ENCODE measurements around the gene ME1. TPM values are rescaled to one million over a fixed set of nuclear protein-coding genes. Genes with fewer than 3 reads are reported as not detected.
"Not testable (repeated sequence)": the region's sequence is repeated elsewhere in the genome, so short reads cannot be mapped to it uniquely, and the experiment has no call there.

The ME1 gene
- total RNA-seq, 5 donors from 2014 or later (not counting 1 experiment from before 2014, with no cell fraction given), result 0.10 to 1.0 (median 0.88) TPM

- no peak overlapping the region for H3K27ac ChIP-seq (ENCODE audit: low read length)
- H3K9me3 ChIP-seq, result no peaks in the 10 kb centered on the region
- ATAC-seq (replicated peaks in 1 of 4), result no peak
- H3K27ac Mint-ChIP-seq, result no peak overlapping the region
- no peaks in the 10 kb centered on the region for H3K36me3 ChIP-seq (ENCODE audit: control insufficient read depth in 2 of 2, extremely low read depth in 1 of 2, insufficient read depth in 1 of 2, low read length in 1 of 2)
- H3K4me1 Mint-ChIP-seq, result no peaks in the 10 kb centered on the region
- no CpG with 5 or more reads among the region's 1 CpG for WGBS (ENCODE audit: insufficient coverage)
- H3K27me3 ChIP-seq (replicated peaks in 1 of 2; ENCODE audit: control insufficient read depth in 2 of 2, extremely low read depth in 1 of 2, insufficient read depth in 2 of 2, low read length in 1 of 2), result no peaks in the 10 kb centered on the region
- no peak overlapping the region for H3K4me3 Mint-ChIP-seq
- ChIA-PET POLR2A (no interaction called here), CTCF (no interaction called here)
- no peak overlapping the region for H3K4me3 ChIP-seq (ENCODE audit: control insufficient read depth in 1 of 2, extremely low read depth in 1 of 2, low read length in 1 of 2)
- no peaks in the 10 kb centered on the region for H3K36me3 Mint-ChIP-seq
- H3K4me1 ChIP-seq (ENCODE audit: control insufficient read depth in 1 of 2, extremely low read depth in 1 of 2, insufficient read depth in 2 of 2, low read length in 2 of 2), result no peaks in the 10 kb centered on the region
- no peaks in the 10 kb centered on the region for H3K9me3 Mint-ChIP-seq
- peaks cover 0 to 7% of the 10 kb centered on the region in 2 donors for H3K27me3 Mint-ChIP-seq
- DNase-seq, result no peak
These were observed 30.6 kb upstream of the ME1 start for GRCh38 chr6:83461438-83461837.

DNA sequence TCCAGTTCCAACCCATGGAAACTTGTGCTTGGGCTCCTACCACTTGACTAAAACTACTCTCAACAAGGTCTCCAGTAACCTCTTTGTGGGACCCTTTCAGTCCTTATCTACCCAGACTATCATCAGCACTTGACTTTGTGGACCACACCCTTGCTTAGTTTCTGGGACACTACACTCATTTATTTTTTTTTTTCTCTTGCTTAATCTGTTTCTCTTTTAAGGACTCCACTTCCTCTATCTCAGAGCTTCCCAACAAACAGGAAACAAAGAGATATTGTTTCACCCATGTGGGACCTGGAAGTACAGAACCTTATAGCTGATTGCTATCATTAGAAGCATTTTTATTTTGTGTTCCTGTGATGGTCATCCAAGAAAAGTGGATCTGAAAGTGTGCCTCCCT is 28.8 kb upstream of the ME1 start:
- no peaks in the 10 kb centered on the region for H3K4me1 ChIP-seq (ENCODE audit: control insufficient read depth in 1 of 2, extremely low read depth in 1 of 2, insufficient read depth in 2 of 2, low read length in 2 of 2)
- Mint-ChIP-seq H3K9me3 (no peaks in the 10 kb centered on the region), H3K27me3 (peaks cover 0 to 7% of the 10 kb centered on the region in 2 donors), H3K4me1 (no peaks in the 10 kb centered on the region), H3K27ac (no peak overlapping the region), H3K4me3 (no peak overlapping the region), H3K36me3 (no peaks in the 10 kb centered on the region)
- ChIA-PET CTCF (no interaction called here), POLR2A (interaction anchor here in 1 of 2 donors (1.1 kb wide), 1 partner anchor 24 kb away, joined by 3 read pairs; no protein-coding TSS in a partner anchor)
- H3K27ac ChIP-seq (ENCODE audit: low read length), result no peak overlapping the region
- H3K4me3 ChIP-seq (ENCODE audit: control insufficient read depth in 1 of 2, extremely low read depth in 1 of 2, low read length in 1 of 2), result no peak overlapping the region
- no peak for ATAC-seq (replicated peaks in 1 of 4)
- H3K9me3 ChIP-seq, result no peaks in the 10 kb centered on the region
- DNase-seq, result no peak
- no peaks in the 10 kb centered on the region for H3K36me3 ChIP-seq (ENCODE audit: control insufficient read depth in 2 of 2, extremely low read depth in 1 of 2, insufficient read depth in 1 of 2, low read length in 1 of 2)
- no peaks in the 10 kb centered on the region for H3K27me3 ChIP-seq (replicated peaks in 1 of 2; ENCODE audit: control insufficient read depth in 2 of 2, extremely low read depth in 1 of 2, insufficient read depth in 2 of 2, low read length in 1 of 2)

- ATAC-seq (replicated peaks in 1 of 4); H3K27ac Mint-ChIP-seq; H3K27me3 ChIP-seq (replicated peaks in 1 of 2; ENCODE audit: control insufficient read depth in 2 of 2, extremely low read depth in 1 of 2, insufficient read depth in 2 of 2, low read length in 1 of 2); POLR2A ChIA-PET; H3K9me3 Mint-ChIP-seq; H3K36me3 Mint-ChIP-seq; DNase-seq; H3K4me3 ChIP-seq (ENCODE audit: control insufficient read depth in 1 of 2, extremely low read depth in 1 of 2, low read length in 1 of 2); H3K27ac ChIP-seq (ENCODE audit: low read length); H3K4me3 Mint-ChIP-seq; H3K4me1 Mint-ChIP-seq; H3K9me3 ChIP-seq; H3K4me1 ChIP-seq (ENCODE audit: control insufficient read depth in 1 of 2, extremely low read depth in 1 of 2, insufficient read depth in 2 of 2, low read length in 2 of 2); H3K36me3 ChIP-seq (ENCODE audit: control insufficient read depth in 2 of 2, extremely low read depth in 1 of 2, insufficient read depth in 1 of 2, low read length in 1 of 2); H3K27me3 Mint-ChIP-seq: not testable (repeated sequence)
- WGBS (ENCODE audit: insufficient coverage), result no CpG with 5 or more reads among the region's 6 CpGs
- CTCF ChIA-PET, result interaction anchor here in 1 of 2 donors (0.6 kb wide), 1 partner anchor 414 kb away, joined by 3 read pairs; no protein-coding TSS in a partner anchor
These were observed 19.2 kb upstream of the ME1 start for GRCh38 chr6:83450015-83450414.

DNA sequence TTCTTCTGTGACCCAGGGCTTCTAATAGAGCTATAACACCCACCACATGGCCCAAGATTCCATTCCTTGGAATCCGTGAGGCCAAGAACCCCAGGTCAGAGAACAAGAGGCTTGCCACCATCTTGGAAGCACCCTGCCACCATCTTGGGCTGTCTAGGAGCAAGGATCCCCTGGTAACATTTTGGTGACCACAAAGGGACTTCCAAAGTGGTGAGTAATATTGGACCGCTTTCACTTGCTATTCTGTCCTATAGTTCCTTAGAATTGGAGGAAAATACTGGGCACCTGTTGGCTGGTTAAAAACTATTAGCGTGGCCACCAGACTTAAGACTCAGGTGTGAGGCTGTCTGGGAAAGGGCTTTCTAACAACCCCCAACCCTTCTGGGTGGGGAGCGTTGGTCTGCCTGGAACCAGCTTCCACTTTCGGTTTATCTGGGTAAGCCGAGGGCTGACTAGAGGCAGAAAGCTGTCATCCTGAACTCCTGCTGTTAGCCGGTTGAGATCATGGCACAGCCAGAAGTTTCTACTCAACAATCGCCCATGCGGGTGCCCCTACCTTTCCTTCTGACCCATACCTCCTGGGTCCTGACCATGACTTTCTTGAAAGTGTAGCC is 13.3 kb upstream of the ME1 start:
- H3K27me3 Mint-ChIP-seq; H3K27ac ChIP-seq (ENCODE audit: low read length); H3K36me3 ChIP-seq (ENCODE audit: control insufficient read depth in 2 of 2, extremely low read depth in 1 of 2, insufficient read depth in 1 of 2, low read length in 1 of 2); CTCF ChIA-PET; H3K4me3 Mint-ChIP-seq; H3K36me3 Mint-ChIP-seq; DNase-seq; H3K4me1 ChIP-seq (ENCODE audit: control insufficient read depth in 1 of 2, extremely low read depth in 1 of 2, insufficient read depth in 2 of 2, low read length in 2 of 2); H3K27ac Mint-ChIP-seq; H3K4me1 Mint-ChIP-seq; ATAC-seq (replicated peaks in 1 of 4); H3K27me3 ChIP-seq (replicated peaks in 1 of 2; ENCODE audit: control insufficient read depth in 2 of 2, extremely low read depth in 1 of 2, insufficient read depth in 2 of 2, low read length in 1 of 2); H3K4me3 ChIP-seq (ENCODE audit: control insufficient read depth in 1 of 2, extremely low read depth in 1 of 2, low read length in 1 of 2); H3K9me3 Mint-ChIP-seq; H3K9me3 ChIP-seq; POLR2A ChIA-PET: not testable (repeated sequence)
- WGBS (ENCODE audit: insufficient coverage), result 68% methylated on average over 7 of the region's 9 CpGs

GRCh38 chr6:83443516-83443915 is 12.7 kb upstream of the ME1 start:
- CTCF ChIA-PET, result no interaction called here
- Mint-ChIP-seq H3K9me3 (no peaks in the 10 kb centered on the region), H3K4me1 (no peaks in the 10 kb centered on the region), H3K27me3 (no peaks in the 10 kb centered on the region), H3K36me3 (no peaks in the 10 kb centered on the region), H3K27ac (no peak overlapping the region), H3K4me3 (no peak overlapping the region)
- H3K36me3 ChIP-seq (ENCODE audit: control insufficient read depth in 2 of 2, extremely low read depth in 1 of 2, insufficient read depth in 1 of 2, low read length in 1 of 2), result no peaks in the 10 kb centered on the region
- WGBS (ENCODE audit: insufficient coverage), result 100% methylated on average over 1 of the region's 4 CpGs
- no peaks in the 10 kb centered on the region for H3K9me3 ChIP-seq
- no peaks in the 10 kb centered on the region for H3K4me1 ChIP-seq (ENCODE audit: control insufficient read depth in 1 of 2, extremely low read depth in 1 of 2, insufficient read depth in 2 of 2, low read length in 2 of 2)
- H3K27ac ChIP-seq (ENCODE audit: low read length), result no peak overlapping the region
- H3K4me3 ChIP-seq (ENCODE audit: control insufficient read depth in 1 of 2, extremely low read depth in 1 of 2, low read length in 1 of 2), result no peak overlapping the region
- ATAC-seq (replicated peaks in 1 of 4), result no peak
- DNase-seq, result no peak
- H3K27me3 ChIP-seq (replicated peaks in 1 of 2; ENCODE audit: control insufficient read depth in 2 of 2, extremely low read depth in 1 of 2, insufficient read depth in 2 of 2, low read length in 1 of 2), result no peaks in the 10 kb centered on the region
- POLR2A ChIA-PET, result no interaction called here

DNA sequence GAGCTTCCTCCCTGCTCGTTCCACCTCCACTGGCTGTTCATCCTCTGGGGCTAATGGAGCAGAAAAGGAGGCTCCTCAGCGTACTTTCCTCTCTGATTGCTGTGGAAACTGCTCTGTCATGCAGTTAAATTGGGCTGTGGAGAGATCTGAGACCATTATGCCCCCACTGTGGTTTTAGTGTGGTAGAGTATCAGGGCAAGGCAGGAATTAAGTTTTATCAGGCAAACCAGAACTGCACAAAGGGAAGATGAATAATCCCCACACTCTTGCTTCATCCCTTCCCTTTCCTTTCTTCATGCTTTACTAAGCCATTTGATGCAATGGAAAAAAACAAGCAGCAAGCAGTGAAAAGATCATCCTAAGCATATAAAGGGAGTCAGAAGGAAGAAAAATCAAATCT is 11.9 kb upstream of the ME1 start:
- no peaks in the 10 kb centered on the region for H3K4me1 Mint-ChIP-seq
- no peak overlapping the region for H3K4me3 Mint-ChIP-seq
- ChIA-PET CTCF (no interaction called here), POLR2A (no interaction called here)
- Histone ChIP-seq H3K4me1 (ENCODE audit: control insufficient read depth in 1 of 2, extremely low read depth in 1 of 2, insufficient read depth in 2 of 2, low read length in 2 of 2) (no peaks in the 10 kb centered on the region), H3K27ac (ENCODE audit: low read length) (no peak overlapping the region), H3K9me3 (no peaks in the 10 kb centered on the region), H3K27me3 (replicated peaks in 1 of 2; ENCODE audit: control insufficient read depth in 2 of 2, extremely low read depth in 1 of 2, insufficient read depth in 2 of 2, low read length in 1 of 2) (no peaks in the 10 kb centered on the region), H3K4me3 (ENCODE audit: control insufficient read depth in 1 of 2, extremely low read depth in 1 of 2, low read length in 1 of 2) (no peak overlapping the region), H3K36me3 (ENCODE audit: control insufficient read depth in 2 of 2, extremely low read depth in 1 of 2, insufficient read depth in 1 of 2, low read length in 1 of 2) (no peaks in the 10 kb centered on the region)
- H3K27me3 Mint-ChIP-seq, result no peaks in the 10 kb centered on the region
- H3K27ac Mint-ChIP-seq, result no peak overlapping the region
- no peaks in the 10 kb centered on the region for H3K36me3 Mint-ChIP-seq
- WGBS (ENCODE audit: insufficient coverage), result no CpG with 5 or more reads among the region's 2 CpGs
- ATAC-seq (replicated peaks in 1 of 4), result no peak
- DNase-seq, result no peak
- H3K9me3 Mint-ChIP-seq, result no peaks in the 10 kb centered on the region

- ATAC-seq (replicated peaks in 1 of 4), result no peak
- Mint-ChIP-seq H3K4me1 (no peaks in the 10 kb centered on the region), H3K27ac (no peak overlapping the region), H3K9me3 (no peaks in the 10 kb centered on the region), H3K4me3 (no peak overlapping the region), H3K36me3 (no peaks in the 10 kb centered on the region), H3K27me3 (no peaks in the 10 kb centered on the region)
- CTCF ChIA-PET, result no interaction called here
- no peaks in the 10 kb centered on the region for H3K36me3 ChIP-seq (ENCODE audit: control insufficient read depth in 2 of 2, extremely low read depth in 1 of 2, insufficient read depth in 1 of 2, low read length in 1 of 2)
- H3K4me3 ChIP-seq (ENCODE audit: control insufficient read depth in 1 of 2, extremely low read depth in 1 of 2, low read length in 1 of 2), result no peak overlapping the region
- H3K27me3 ChIP-seq (replicated peaks in 1 of 2; ENCODE audit: control insufficient read depth in 2 of 2, extremely low read depth in 1 of 2, insufficient read depth in 2 of 2, low read length in 1 of 2), result peaks cover 0 to 4% of the 10 kb centered on the region in 2 experiments
- POLR2A ChIA-PET, result no interaction called here
- no peak overlapping the region for H3K27ac ChIP-seq (ENCODE audit: low read length)
- H3K9me3 ChIP-seq, result no peaks in the 10 kb centered on the region
- no peaks in the 10 kb centered on the region for H3K4me1 ChIP-seq (ENCODE audit: control insufficient read depth in 1 of 2, extremely low read depth in 1 of 2, insufficient read depth in 2 of 2, low read length in 2 of 2)
- WGBS (ENCODE audit: insufficient coverage), result 43% methylated on average over 1 of the region's 2 CpGs
- DNase-seq, result no peak
These were observed 8.3 kb upstream of the ME1 start for GRCh38 chr6:83439201-83439600.

All from T-cell (primary cell).